Measurements from ENCODE around the gene TBX21.

The TBX21 gene

GRCh38 chr17:47727704-47728036, 5.4 kb upstream of the TBX21 start:
- Histone ChIP-seq H3K4me3 (ENCODE audit: low read depth, low read length) (no peak overlapping the region), H3K4me1 (ENCODE audit: control insufficient read depth, insufficient read depth, low read length) (no peaks in the 10 kb centered on the region), H3K9me3 (ENCODE audit: control insufficient read depth, insufficient read depth, low read depth, low read length) (no peaks in the 10 kb centered on the region), H3K27ac (ENCODE audit: extremely low read depth, low read depth, low read length) (no peak overlapping the region), H3K36me3 (ENCODE audit: control insufficient read depth in 2 of 2, insufficient read depth in 1 of 2, low read length in 2 of 2) (no peaks in the 10 kb centered on the region)
- ChIA-PET CTCF (interaction anchor here (1.0 kb wide), 1 partner anchor 14 kb away, joined by 4 read pairs; no protein-coding TSS in a partner anchor), POLR2A (no interaction called here)
- TF ChIP-seq, protein P1, sequence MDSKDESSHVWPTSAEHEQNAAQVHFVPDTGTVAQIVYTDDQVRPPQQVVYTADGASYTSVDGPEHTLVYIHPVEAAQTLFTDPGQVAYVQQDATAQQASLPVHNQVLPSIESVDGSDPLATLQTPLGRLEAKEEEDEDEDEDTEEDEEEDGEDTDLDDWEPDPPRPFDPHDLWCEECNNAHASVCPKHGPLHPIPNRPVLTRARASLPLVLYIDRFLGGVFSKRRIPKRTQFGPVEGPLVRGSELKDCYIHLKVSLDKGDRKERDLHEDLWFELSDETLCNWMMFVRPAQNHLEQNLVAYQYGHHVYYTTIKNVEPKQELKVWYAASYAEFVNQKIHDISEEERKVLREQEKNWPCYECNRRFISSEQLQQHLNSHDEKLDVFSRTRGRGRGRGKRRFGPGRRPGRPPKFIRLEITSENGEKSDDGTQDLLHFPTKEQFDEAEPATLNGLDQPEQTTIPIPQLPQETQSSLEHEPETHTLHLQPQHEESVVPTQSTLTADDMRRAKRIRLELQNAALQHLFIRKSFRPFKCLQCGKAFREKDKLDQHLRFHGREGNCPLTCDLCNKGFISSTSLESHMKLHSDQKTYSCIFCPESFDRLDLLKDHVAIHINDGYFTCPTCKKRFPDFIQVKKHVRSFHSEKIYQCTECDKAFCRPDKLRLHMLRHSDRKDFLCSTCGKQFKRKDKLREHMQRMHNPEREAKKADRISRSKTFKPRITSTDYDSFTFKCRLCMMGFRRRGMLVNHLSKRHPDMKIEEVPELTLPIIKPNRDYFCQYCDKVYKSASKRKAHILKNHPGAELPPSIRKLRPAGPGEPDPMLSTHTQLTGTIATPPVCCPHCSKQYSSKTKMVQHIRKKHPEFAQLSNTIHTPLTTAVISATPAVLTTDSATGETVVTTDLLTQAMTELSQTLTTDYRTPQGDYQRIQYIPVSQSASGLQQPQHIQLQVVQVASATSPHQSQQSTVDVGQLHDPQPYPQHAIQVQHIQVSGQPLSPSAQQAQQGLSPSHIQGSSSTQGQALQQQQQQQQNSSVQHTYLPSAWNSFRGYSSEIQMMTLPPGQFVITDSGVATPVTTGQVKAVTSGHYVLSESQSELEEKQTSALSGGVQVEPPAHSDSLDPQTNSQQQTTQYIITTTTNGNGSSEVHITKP (tag by site-specific recombination; IDR thresholded peaks at IDR 0.05): peak; percentile 59
- no peak for TF ChIP-seq ZNF140 (tag by site-specific recombination; IDR thresholded peaks at IDR 0.05)

- no peaks in the 10 kb centered on the region for H3K36me3 ChIP-seq (ENCODE audit: control insufficient read depth in 2 of 2, insufficient read depth in 1 of 2, low read length in 2 of 2)
- TF ChIP-seq PRDM1 (tag by site-specific recombination; IDR thresholded peaks at IDR 0.05) (0 out of 2 replicates have a peak, but pooled peaks have one; percentile 28), HOXA7 (CRISPR knock-in tag; IDR thresholded peaks at IDR 0.05; ENCODE audit: borderline replicate concordance) (no peak)
- ChIA-PET CTCF (interaction anchor here (1.0 kb wide), 1 partner anchor 14 kb away, joined by 4 read pairs; no protein-coding TSS in a partner anchor), POLR2A (no interaction called here)
- H3K4me3 ChIP-seq (ENCODE audit: low read depth, low read length): no peak overlapping the region
- H3K4me1 ChIP-seq (ENCODE audit: control insufficient read depth, insufficient read depth, low read length): no peaks in the 10 kb centered on the region
- no peaks in the 10 kb centered on the region for H3K9me3 ChIP-seq (ENCODE audit: control insufficient read depth, insufficient read depth, low read depth, low read length)
- no peak overlapping the region for H3K27ac ChIP-seq (ENCODE audit: extremely low read depth, low read depth, low read length)
Observed at GRCh38 chr17:47728214-47728877, 4.7 kb upstream of the TBX21 start.

GRCh38 chr17:47729476-47729875, 3.6 kb upstream of the TBX21 start:
- Histone ChIP-seq H3K9me3 (ENCODE audit: control insufficient read depth, insufficient read depth, low read depth, low read length) (no peaks in the 10 kb centered on the region), H3K4me3 (ENCODE audit: low read depth, low read length) (no peak overlapping the region), H3K4me1 (ENCODE audit: control insufficient read depth, insufficient read depth, low read length) (no peaks in the 10 kb centered on the region; the same call in 1 of the 2 replicates), H3K36me3 (ENCODE audit: control insufficient read depth in 2 of 2, insufficient read depth in 1 of 2, low read length in 2 of 2) (no peaks in the 10 kb centered on the region), H3K27ac (ENCODE audit: extremely low read depth, low read depth, low read length) (no peak overlapping the region)
- ChIA-PET CTCF (interaction anchor here (1.1 kb wide), 1 partner anchor 37 kb away, joined by 4 read pairs; no protein-coding TSS in a partner anchor), POLR2A (no interaction called here)
- TF ChIP-seq IKZF3 (tag by site-specific recombination; IDR thresholded peaks at IDR 0.05): no peak
- no peak for TF ChIP-seq ZNF596 (tag by site-specific recombination; IDR thresholded peaks at IDR 0.05)
- no peak for TF ChIP-seq BCL11A (tag by site-specific recombination; IDR thresholded peaks at IDR 0.05; ENCODE audit: low read depth)
- TF ChIP-seq ZNF341 (tag by site-specific recombination; IDR thresholded peaks at IDR 0.05; ENCODE audit: low read depth): no peak
- TF ChIP-seq TCF7L2 (IDR thresholded peaks at IDR 0.05; ENCODE audit: borderline replicate concordance, low read depth, low read length): no peak

GRCh38 chr17:47730681-47731080, 2.4 kb upstream of the TBX21 start:
- POLR2A ChIA-PET: interaction anchor here (0.5 to 0.6 kb wide), 2 partner anchors 86 to 362 kb away, joined by 3 to 5 read pairs; no protein-coding TSS in a partner anchor
- no peaks in the 10 kb centered on the region; the same call in 1 of the 2 replicates for H3K4me1 ChIP-seq (ENCODE audit: control insufficient read depth, insufficient read depth, low read length)
- CTCF ChIA-PET: interaction anchor here (0.6 to 0.8 kb wide), 2 partner anchors 8 to 67 kb away, joined by 3 to 4 read pairs; no protein-coding TSS in a partner anchor
- no peaks in the 10 kb centered on the region for H3K9me3 ChIP-seq (ENCODE audit: control insufficient read depth, insufficient read depth, low read depth, low read length)
- H3K36me3 ChIP-seq (ENCODE audit: control insufficient read depth in 2 of 2, insufficient read depth in 1 of 2, low read length in 2 of 2): no peaks in the 10 kb centered on the region
- H3K27ac ChIP-seq (ENCODE audit: extremely low read depth, low read depth, low read length): no peak overlapping the region
- H3K4me3 ChIP-seq (ENCODE audit: low read depth, low read length): no peak overlapping the region
- TF ChIP-seq ZNF837 (tag by site-specific recombination; IDR thresholded peaks at IDR 0.05) (no peak), IKZF3 (tag by site-specific recombination; IDR thresholded peaks at IDR 0.05) (no peak), ZFP69B (tag by site-specific recombination; IDR thresholded peaks at IDR 0.05) (no peak), ZNF777 (tag by site-specific recombination; IDR thresholded peaks at IDR 0.05; ENCODE audit: borderline replicate concordance) (no peak), ZNF138 (tag by site-specific recombination; IDR thresholded peaks at IDR 0.05; ENCODE audit: borderline replicate concordance) (no peak), TRIM28 (IDR thresholded peaks at IDR 0.05; ENCODE audit: borderline replicate concordance, low read length) (no peak), ZNF660 (tag by site-specific recombination; IDR thresholded peaks at IDR 0.05) (no peak), ZNF707 (tag by site-specific recombination; IDR thresholded peaks at IDR 0.05) (no peak), ZNF121 (tag by site-specific recombination; IDR thresholded peaks at IDR 0.05) (no peak), ZNF747 (tag by site-specific recombination; IDR thresholded peaks at IDR 0.05) (no peak), ZNF239 (tag by site-specific recombination; IDR thresholded peaks at IDR 0.05) (no peak), ZFHX2 (tag by site-specific recombination; conservative IDR thresholded peaks at IDR 0.05) (no peak), PBX3 (CRISPR knock-in tag; IDR thresholded peaks at IDR 0.05) (no peak), ZNF433 (tag by site-specific recombination; IDR thresholded peaks at IDR 0.05; ENCODE audit: low read depth) (no peak), ZNF624 (tag by site-specific recombination; IDR thresholded peaks at IDR 0.05) (no peak)

All from HEK293 (cell line).